Activated effector memory CD4-positive, alpha-beta T cell treated with anti-CD3 and anti-CD28 coated beads, Interleukin-2, amount 50 U/mL, for 16 hours (primary cell): ENCODE data around the gene HSF4.
A peak's percentile ranks its signal among the peaks of the same experiment; 100 is the strongest.

Source experiments
- DNase-seq: peaks from one replicate; pipeline ENCODE4 v3.0.0-alpha.2; 2020

The HSF4 gene

DNA sequence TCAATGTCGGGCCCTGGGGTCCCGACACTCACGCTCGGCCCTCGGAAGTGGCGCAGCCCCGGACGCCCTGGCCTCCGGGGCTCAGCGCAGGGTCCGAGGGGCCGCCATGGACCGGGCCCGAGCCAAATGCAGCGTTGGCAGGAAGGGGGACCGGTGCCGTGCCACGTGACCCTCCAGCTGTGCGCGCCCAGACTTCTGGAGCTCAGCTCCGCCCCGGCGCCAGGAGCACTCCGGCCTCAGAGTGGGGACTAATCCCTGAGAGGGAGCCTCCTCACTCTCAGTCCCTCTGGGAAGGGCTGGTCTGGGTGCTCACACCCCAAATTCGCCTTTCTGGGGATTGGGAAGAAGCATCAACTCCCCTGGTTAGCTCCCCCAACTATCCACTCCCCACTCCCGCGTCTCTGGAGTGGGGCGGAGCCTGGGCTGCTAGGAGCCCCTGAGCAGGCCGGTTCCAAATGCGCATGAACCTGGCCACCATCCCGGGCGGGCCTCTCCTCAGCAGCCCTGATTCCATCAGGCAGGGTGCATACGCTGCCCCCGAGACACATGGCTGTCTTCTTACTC is 13.6 kb upstream of the HSF4 start, which contains the start of gene B3GNT9:
B3GNT9 (minus strand) TSS at position 166 of the 564 bp plus-strand sequence. CDS start 513 bp downstream, outside the sequence.
- DNase-seq = peak; percentile 79

DNA sequence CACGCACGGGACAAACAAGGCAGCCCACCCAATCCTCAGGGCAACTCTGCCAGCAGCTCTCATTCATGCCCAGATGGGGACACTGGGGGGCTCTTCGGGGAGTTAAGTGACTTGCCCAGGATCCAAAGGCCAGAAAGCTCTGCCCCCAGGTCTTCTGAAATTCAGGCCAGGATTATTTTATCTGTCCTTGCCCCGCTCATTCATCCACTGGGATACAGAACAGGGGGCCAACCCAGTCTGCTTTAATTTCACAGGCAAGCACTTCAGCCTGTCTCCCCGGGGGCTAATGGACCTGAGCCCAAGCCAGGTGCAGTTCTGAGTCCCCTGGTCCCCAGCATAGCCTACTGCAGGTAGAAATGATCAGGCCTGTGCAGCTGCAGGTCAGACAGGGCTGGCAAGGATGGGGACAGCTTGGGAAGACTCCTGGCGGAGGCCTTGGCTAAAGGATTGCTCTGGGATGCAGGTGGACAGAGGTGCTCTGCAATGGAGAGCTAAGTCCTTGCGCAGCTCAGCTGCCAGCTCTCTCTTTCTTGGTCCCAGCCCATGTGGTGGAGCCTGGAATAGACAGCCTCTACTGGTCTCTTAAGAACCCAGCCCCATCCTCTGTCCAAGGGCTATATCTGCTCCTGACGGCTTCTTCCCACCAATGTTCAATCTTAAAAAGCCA is 13.0 kb upstream of the HSF4 start:
- no peak for DNase-seq

DNA sequence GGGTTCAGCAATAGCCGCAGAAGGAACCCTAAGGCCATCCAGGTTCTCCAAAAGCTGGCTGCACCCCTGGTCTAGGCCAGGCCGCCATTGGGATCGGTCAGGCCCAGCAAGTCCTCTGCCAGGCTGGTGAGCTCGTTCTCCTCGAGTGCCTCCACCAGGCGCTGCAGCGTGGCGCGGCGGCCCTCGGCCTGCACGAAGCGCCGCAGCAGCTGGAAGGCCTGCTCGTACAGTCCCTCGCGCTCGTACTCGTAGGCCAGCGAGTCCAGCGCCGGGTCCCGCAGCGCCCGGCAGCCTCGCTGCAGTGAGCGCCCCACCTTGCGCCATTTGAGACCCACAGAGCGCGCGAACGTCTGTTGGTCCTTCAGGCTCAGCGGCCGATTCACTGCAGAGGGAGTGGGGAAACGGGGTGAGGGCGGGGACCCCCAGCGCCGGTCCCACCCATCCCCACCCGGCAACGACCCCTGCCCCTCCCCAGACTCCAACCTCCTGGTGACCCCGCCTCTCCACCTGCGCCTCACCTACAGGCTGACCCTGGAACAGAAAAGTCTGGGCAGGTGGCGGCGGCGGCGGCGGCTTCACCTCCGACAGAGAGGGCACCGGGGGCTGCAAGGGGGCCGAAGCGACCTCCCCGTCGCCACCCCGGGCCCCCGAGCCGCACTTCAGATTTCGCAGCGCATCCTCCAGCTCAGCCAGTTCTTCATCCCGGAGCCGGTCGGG is 9.8 kb upstream of the HSF4 start:
- no peak for DNase-seq

DNA sequence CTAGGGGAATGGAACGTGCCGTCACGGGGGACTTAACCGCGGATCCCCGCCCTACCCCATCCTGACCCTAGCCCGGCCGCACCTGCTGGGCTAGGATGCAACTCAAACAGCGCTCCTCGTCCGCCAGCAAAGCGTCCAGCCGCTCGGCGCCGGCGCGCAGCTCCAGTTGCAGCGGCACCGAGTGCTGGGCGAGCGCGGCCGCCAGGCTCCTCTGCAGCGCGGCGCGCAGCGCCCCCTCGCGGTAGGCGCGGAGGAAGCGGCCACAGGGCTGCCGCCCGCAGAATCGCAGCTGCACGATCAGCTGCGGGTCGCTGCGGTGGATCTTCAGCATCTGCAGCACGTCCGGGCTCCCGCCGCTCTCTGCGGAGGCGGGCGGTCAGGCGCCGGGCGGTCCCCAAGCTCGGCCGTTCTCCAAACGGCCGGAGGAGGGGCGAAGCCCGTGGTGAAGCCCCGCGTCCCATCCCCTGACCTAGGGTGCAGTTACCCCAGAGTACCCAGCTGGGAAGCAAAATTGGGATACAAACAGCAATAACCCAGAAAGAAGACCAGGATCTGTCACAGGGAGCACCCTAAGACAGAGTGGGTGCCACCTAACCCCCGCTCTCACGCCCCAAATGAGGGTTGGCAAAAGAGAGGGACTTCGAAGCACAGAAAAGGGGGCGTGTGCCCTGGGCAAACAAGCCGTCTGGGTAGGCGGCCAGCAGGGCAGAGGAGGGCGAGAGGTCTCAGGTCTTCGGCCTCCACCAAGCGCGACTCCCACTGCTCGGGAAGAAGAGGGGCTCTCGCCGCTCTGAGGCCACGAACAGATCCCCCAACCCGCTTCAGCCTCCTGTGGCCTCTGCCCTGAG is 9.0 kb upstream of the HSF4 start:
- DNase-seq = peak; percentile 93

DNA sequence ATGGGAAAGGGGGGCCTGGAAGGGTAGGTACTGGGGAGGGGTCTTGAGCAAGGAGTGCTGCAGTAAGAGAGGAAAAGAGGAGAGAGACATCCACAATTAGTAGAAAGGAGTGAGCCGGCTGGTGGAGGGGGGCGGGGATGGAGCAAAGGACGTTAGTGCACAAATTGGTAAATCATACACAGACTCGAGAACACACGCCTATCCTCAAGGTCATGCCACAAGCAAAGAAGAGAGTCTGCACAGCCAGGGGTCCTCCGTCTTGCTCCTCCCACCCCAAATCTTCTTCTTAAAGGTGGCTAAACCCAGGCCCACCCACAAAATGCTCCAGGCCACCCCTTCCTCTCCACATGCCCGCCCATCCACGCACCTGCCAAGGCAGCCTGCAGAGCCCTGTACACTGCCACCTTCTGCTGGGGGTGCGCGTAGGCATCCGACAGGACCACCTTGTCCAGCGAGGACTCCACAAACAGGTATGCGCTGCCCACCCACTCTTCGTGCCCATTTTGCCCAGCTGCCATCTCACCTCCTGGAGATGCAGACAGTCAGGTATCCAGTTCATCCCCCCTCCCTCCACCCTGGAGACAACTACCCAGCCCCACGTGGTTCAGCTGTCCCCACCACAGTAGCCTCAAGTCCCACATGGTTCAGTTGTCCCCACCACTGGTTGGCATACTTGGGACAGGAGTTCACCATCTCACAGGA is 8.3 kb upstream of the HSF4 start:
- no peak for DNase-seq

DNA sequence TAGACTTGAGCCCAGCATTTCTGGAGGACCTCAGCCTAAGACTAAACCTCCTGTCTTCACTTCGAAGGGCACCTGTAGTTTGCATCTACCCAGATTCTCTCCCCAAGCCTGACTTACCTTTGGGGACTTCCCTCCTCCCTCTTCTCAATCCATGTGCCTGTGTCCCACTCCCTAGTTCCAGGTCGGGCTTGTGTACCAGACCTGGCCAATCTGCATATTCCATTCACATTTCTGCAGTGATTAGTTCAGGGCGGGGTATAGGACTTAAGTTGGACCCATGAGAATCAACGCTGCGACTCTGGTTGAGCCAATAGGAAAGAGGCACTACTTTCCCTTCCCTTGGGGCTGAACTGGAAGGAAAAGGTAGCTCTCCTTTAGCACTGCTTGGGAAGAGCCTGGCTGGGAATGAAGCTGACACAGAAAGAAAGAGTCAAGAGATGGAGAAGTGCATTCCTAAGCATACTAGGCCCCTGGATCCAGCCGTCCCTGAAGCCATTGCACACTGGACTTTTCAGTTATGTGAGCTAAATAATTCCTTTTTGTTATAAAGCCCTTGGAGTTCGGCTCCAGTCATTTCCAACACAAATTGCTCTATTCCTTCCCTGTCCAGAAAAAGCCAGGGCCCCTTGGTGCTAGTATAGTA is 7.3 kb upstream of the HSF4 start:
- DNase-seq = no peak

DNA sequence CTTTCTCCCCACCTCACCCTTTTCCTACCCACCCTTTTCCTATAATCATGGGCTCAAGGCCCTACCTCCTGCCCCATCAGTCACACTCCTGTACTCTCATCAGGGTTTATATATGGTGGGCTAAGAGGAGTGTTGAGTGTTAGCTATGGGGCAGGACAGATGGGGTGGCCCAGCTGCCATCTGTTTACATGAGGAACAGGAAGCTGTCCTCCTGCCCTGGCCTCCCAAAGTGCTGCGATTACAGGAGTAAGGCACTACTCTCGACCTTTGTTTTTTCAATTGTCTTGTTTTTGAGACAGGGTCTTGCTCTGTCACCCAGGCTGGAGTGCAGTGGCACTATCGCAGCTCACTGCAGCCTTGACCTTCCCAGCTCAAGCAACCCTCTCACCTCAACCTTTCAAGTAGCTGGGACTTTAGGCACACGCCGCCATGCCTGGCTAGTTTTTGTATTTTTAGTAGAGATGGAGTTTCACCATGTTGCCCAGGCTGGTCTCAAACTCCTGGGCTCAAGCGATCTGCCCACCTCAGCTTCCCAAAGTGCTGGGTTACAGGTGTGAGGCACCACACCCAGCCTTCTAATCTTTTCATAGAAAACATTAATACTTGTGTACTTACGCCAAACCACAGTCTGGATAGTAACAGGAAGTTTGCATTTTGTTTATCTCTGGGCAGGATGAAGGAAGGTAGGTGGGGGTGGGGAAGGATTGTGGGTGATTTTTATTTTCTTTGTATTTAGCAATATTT is 6.5 kb upstream of the HSF4 start:
- DNase-seq = no peak

DNA sequence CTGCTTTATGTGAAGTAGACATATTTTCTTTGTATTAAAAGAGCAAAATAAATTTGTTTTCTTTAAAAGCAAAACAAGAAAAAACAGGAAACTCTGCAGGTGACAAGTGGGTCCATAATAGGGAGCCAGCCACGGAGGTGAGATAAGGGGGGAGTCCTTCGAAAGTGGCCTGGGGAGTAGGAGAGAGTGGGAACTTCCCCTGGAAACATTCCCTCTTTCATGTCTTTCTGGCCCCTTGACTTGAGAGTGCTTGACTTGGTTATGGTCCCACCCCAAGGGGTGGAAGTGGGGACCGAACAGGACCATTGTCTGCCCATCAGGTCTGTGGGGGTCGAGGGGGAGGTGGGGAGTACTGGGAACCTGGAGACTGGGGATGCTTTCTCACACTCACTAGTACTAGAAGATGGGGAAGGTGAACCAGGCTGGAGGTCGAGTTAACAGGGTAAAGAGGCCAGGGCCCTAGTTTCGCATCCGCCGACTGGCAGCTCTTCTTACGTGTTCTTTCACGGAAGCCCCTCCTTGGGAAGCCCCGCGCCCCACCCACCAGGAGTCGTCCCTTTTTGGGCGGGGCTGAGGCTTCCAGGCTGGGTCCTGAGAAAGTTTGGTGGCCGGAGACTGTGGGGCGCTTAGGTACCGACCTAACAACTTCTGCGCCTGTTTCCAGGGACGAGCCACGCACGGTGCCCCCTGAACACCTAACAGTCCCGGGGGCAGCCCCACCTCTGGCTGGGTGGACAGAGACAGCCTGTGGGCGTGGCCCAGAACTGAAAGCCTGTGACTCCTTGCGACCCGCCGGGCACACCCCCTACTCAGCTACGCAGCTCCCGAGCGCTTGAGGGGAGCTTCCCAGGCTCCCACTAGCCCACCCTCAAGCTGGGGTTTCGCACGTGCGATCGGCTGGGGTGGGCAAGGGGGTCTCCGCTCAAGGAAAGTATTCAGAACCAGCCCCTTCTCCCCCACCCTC is 5.6 kb upstream of the HSF4 start:
- peak; percentile 93 for DNase-seq

DNA sequence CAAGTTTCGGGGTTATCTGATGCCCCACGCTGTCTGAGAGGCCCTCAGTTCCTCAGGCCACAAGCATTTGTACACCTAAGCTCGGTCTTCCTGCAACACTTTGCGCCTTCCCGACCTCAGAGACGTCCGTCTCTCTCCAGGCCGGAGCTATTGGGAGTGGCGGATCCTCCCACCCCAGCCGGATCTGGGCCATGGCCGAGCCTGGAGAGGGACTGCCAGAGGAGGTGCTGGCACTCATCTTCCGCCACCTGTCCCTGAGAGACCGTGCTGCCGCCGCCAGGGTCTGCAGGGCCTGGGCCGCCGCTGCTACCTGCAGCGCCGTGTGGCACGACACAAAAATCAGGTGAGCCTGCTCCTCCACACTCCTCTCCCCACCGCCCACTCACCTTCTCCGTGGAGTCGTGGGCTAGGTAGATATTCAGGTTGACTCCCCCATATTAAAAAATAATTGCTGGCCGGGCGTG is 2.9 kb upstream of the HSF4 start:
- no peak for DNase-seq

DNA sequence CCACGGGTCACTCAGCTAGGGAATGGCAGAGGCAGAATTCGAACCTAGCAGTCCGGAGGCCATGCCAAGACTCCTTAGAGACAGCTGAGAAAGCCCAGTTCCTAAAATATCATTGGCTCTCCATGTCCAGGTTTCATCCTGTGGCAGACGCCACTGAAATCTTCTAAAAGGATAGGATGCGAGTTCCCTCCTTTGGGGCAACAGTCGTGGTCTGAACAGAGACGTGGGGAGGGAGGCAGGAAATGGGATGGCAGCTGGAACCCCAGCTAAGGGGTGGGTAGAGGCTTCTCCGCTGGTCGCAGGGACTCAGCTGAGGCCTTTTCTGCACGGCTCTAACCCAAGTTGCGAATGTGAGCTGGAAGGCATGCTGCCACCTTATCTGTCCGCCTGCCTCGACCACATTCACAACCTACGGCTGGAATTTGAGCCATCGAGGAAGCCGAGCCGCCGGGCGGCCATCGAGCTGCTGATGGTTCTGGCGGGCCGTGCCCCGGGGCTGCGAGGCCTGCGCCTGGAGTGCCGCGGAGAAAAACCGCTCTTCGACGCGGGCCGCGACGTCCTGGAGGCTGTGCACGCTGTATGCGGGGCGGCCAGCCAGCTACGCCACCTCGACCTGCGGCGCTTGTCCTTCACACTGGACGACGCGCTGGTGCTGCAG is 1.9 kb upstream of the HSF4 start:
- DNase-seq = no peak

DNA sequence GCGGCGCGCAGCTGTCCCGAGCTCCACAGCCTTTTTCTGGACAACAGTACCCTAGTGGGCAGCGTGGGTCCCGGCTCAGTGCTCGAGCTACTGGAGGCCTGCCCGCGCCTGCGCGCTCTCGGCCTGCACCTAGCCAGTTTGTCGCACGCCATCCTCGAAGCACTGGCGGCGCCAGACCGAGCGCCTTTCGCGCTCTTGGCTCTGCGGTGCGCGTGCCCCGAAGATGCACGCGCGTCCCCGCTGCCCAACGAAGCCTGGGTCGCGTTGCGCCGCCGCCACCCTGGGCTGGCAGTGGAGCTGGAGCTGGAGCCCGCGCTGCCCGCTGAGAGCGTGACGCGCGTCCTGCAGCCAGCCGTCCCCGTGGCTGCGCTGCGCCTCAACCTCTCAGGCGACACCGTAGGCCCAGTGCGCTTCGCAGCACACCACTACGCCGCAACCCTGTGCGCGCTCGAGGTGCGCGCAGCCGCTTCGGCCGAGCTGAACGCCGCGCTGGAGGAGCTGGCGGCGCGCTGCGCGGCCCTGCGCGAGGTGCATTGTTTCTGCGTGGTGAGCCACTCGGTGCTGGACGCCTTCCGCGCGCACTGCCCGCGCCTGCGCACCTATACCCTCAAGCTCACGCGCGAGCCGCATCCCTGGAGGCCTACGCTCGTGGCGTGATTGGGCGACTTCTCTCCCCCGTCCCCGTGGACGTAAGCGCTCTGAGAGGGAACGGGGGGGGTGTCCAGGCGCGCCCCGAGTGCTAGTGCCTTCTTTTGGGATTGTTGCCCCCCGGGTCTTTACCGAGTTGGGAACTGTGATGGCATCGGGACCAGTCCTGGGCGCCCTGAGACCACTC is 1.2 kb upstream of the HSF4 start:
- DNase-seq = peak; percentile 78

DNA sequence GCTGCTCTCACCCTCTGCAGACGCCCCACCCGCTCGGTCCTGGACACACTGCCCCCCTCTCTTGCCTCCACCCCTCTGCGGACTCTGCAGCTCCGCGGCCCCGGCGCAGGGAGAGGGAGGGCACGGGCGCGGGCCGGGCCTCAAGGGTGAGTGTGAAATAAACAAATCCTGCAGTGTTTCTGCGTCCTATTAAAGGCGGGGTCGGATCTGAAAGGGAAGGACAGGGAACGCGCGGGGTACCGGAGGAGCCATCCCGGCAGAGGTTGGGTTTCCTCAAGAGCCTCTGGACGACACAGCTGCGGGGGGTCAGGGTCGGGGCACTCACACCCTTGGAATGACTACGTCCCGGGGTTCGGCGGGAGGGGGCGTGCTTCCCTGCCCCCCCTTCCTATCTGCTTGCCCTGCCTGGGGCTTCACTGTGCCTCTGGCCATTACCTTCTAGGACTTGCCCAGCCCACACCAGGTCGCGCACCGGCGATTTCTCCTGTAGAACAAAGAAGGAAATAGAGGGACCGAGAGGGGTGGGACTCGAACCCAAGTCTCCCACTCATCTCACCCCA is 466 bp upstream of the HSF4 start:
- DNase-seq = no peak

DNA sequence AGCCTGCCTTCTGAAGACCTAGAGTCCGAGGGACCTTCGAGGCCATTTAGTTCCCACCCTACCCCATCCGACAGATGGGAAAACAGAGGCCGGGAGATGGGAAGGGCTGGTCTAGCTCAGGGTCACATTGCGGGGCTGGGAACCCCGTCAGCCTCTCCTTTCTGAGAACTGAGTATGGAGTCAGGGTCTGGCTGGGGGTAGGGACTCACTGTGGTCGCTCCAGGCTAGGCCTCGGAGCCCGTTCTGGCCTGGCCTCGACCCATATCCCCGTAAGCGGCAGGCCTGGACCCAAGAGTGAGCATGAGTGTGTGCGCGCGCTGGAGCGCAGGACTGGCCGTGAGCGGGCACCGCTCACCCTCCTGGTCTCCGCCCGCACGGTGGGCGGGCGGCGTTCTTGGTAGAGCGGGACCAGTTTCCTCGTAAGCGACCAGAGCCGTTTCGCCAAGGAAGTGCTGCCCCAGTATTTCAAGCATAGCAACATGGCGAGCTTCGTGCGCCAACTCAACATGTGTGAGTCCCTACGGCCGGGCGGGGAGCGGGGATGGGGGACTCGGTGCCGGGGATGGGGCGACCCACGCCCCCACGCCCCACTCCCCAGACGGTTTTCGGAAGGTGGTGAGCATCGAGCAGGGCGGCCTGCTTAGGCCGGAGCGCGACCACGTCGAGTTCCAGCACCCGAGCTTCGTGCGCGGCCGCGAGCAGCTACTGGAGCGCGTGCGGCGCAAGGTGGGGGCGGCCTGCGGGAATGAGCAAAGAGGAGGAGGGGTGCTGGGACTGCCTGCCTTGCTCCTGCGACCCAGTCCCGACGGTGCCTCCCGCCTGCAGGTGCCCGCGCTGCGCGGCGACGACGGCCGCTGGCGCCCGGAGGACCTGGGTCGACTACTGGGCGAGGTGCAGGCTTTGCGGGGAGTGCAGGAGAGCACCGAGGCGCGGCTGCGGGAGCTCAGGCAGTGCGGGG is 855 bp downstream of the HSF4 start:
- no peak for DNase-seq

DNA sequence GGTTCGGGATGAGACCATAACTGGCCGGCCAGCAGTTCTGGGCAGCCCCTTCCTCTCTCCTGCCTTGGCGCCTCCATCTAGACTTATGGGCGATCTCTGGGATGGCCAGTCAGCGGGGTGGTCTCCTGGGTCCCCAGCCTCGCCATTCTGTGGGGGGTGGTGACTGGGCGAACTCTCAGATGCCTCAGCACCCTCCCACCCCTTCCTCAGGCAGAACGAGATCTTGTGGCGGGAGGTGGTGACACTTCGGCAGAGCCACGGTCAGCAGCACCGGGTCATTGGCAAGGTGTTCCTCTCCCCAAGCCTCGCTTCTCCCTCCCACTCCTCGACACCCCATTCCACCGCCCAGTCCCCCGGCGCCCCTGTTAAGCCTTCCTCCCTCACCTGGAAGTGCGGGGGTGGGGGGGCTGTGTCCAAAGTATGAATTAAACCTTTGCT is 1.6 kb downstream of the HSF4 start:
- DNase-seq = no peak

DNA sequence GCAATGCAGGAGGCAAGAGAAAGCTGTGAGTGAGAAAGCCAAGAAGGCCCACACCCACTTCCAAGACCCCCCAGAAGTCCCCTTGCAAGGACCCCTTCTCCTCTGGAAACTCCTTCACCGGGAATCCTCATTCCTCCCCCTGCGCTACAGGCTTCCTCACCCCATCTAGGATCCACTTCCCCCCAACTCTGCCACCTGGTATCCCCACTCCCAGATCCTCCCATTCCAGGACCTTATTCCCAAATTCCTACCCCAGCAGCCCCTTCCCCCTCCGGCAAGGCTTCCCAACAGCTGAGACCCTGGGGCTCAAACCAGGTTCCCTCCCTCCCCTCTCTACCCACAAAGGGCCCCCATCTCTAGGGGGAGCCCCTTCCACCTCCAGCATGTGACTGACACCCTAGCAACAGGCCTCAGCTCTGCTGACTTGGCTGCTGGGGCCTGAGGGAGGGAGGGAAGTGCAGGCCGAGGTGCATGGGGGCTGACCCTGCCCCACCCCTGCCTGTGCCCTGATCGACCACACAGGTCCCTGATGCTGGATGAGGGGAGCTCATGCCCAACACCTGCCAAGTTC is 2.1 kb downstream of the HSF4 start:
- no peak for DNase-seq

DNA sequence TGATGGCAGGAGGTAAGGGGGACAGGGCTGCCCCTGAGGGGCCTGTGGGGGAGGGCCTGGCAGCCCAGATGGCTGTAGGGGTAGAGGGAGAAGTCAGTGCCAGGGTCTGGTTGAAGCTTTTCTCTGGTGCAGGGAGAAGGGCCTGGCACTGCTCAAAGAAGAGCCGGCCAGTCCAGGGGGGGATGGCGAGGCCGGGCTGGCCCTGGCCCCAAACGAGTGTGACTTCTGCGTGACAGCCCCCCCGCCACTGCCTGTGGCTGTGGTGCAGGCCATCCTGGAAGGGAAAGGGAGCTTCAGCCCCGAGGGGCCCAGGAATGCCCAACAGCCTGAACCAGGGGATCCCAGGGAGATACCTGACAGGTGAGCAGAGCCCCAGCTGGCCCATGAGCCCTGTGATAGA is 3.0 kb downstream of the HSF4 start:
- no peak for DNase-seq
